AG04449 (cell line): ENCODE data around the gene WDR64.

ENCODE experiments used
- CTCF ChIA-PET: fragments of 350-600 bp; formaldehyde crosslinking; extraction: SDS; loops from one replicate; lab custom pipeline; 2021; ENCODE audit warnings: antibody characterized with exemption; lab: Yijun Ruan, JAX
- POLR2A ChIA-PET: fragments of 400-600, 350-600 bp; formaldehyde crosslinking; extraction: SDS; loops from one replicate; lab custom pipeline; 2020; ENCODE audit warnings: antibody characterized with exemption, inconsistent platforms; lab: Yijun Ruan, JAX
- DNase-seq: peaks from one replicate; pipeline ENCODE4 v3.0.0-alpha.2; 2010; ENCODE audit warnings: low read depth, low spot score
- H3K4me3 ChIP-seq: 2 replicates; pipeline ENCODE4 v1.5.1; 2011; ENCODE audit warnings: low read depth, mild to moderate bottlenecking, control low read depth, low read length
- TF ChIP-seq, protein P1 (sequence below): IDR thresholded peaks from one replicate; pipeline ENCODE4 v1.5.1; 2011; ENCODE audit warnings: mild to moderate bottlenecking, moderate library complexity, low read length, control low read depth, inconsistent platforms; ENCODE audit not compliant: insufficient read depth; ENCODE audit errors: missing control alignments

Gene WDR64

DNA sequence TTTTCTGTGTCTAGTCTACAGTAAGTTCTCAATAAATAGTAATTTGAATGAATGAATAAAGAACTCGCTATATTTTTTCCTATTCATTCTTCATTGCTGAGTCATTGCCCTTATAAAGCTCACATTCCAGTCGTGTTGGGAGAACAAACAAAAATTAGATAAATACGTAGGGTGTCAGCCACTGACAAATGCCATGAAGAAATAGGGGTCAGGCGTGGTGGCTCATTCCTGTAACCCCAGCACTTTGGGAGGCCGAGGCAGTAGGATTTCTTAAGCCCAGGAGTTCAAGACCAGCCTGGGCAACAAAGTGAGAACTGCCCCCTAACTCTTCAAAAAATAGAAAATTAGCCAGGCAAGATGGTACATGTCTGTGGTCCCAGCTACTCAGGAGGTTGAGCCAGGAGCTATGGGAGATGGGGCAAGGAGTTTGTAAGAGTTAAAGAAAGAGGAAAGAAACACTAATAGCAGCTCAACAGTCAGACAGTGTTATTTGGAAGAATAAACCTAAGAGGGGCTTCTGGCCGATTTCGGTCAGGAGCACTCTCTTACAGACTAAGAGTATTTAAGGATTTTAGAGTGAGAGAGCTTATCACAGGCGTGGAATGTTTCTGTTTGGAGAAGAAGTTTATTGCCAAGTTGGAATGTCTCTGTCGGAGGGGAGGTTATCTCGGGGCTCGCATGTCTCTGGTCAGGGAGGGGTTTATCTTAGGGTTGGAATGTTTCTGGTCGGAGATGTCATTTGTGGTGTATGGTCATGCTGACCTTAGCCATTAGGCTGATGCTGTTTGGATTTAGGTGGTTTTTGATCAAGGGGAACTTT lies 10.1 kb upstream of the WDR64 start:
- TF ChIP-seq, protein P1, sequence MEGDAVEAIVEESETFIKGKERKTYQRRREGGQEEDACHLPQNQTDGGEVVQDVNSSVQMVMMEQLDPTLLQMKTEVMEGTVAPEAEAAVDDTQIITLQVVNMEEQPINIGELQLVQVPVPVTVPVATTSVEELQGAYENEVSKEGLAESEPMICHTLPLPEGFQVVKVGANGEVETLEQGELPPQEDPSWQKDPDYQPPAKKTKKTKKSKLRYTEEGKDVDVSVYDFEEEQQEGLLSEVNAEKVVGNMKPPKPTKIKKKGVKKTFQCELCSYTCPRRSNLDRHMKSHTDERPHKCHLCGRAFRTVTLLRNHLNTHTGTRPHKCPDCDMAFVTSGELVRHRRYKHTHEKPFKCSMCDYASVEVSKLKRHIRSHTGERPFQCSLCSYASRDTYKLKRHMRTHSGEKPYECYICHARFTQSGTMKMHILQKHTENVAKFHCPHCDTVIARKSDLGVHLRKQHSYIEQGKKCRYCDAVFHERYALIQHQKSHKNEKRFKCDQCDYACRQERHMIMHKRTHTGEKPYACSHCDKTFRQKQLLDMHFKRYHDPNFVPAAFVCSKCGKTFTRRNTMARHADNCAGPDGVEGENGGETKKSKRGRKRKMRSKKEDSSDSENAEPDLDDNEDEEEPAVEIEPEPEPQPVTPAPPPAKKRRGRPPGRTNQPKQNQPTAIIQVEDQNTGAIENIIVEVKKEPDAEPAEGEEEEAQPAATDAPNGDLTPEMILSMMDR: no peak
- POLR2A ChIA-PET: interaction anchor here (0.6 kb wide), 1 partner anchor 1043 kb away, joined by 6 read pairs; no protein-coding TSS in a partner anchor
- no peak for DNase-seq
- H3K4me3 ChIP-seq: no peak overlapping the region
- CTCF ChIA-PET: interaction anchor here (1.2 kb wide), 1 partner anchor 192 kb away, joined by 3 read pairs; no protein-coding TSS in a partner anchor

GRCh38 chr1:241642593-241642944 lies 9.5 kb upstream of the WDR64 start:
- CTCF ChIA-PET: no interaction called here
- H3K4me3 ChIP-seq: no peak overlapping the region
- TF ChIP-seq, protein P1: no peak
- DNase-seq: no peak
- POLR2A ChIA-PET: no interaction called here

GRCh38 chr1:241644259-241644658 lies 7.8 kb upstream of the WDR64 start:
- DNase-seq: no peak
- POLR2A ChIA-PET: no interaction called here
- CTCF ChIA-PET: no interaction called here
- TF ChIP-seq, protein P1: no peak
- H3K4me3 ChIP-seq: no peak overlapping the region

DNA sequence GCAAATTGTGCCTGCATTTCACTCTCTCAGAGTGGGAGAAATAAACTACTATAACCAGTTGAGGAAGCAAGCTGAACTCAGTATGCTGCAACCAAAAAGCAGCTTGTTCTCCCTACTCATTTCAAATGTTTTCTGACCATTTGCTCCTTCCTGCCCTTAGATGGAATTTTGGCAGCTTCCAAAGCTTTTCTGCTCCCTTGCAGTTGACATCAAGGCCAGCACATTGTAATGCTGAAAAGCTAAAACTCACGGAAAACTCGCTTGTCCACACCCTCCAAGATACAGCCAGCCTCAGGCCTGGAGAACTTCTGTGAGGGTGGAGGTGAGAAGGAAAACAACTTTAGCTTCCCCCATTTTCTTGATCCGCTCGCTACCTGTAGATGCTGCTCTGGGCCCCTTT lies 6.9 kb upstream of the WDR64 start:
- CTCF ChIA-PET: interaction anchor here (1.6 kb wide), 1 partner anchor 13 kb away, joined by 4 read pairs; no protein-coding TSS in a partner anchor
- DNase-seq: no peak
- no peak overlapping the region for H3K4me3 ChIP-seq
- TF ChIP-seq, protein P1: no peak
- POLR2A ChIA-PET: no interaction called here

GRCh38 chr1:241646201-241646600 lies 5.9 kb upstream of the WDR64 start:
- CTCF ChIA-PET: interaction anchor here (1.6 kb wide), 1 partner anchor 12 kb away, joined by 4 read pairs; no protein-coding TSS in a partner anchor
- POLR2A ChIA-PET: no interaction called here
- H3K4me3 ChIP-seq: no peak overlapping the region
- TF ChIP-seq, protein P1: no peak
- no peak for DNase-seq

DNA sequence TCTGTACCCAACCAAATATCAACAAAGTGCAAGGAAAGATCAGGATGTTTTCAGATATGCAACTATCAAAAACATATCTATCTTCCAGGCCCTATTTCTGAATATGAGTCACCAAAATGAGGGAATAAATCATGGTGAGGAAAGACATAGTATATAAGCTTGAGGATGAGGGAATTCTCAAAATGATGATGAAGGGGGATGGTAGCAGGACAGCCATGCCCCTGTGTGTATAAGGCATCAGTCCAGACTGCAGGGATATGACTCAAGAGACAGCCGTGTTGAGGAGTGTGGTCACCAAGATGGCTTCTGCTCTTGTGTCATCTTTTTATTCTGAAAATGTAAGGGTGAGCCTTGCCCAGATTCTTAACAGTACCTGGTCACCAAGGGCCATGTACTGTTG lies 4.4 kb upstream of the WDR64 start:
- TF ChIP-seq, protein P1: no peak
- CTCF ChIA-PET: no interaction called here
- POLR2A ChIA-PET: no interaction called here
- no peak for DNase-seq
- H3K4me3 ChIP-seq: no peak overlapping the region
